HK-2 (cell line): ENCODE results near the gene PDHB.
A peak's percentile ranks its signal among the peaks of the same experiment; 100 is the strongest.
"Not testable (repeated sequence)": the region's sequence is repeated elsewhere in the genome, so short reads cannot be mapped to it uniquely, and the experiment has no call there.

Experiments used
- DNase-seq: peaks from one replicate; pipeline ENCODE4 v3.0.0-alpha.2; 2018; ENCODE audit not compliant: unreplicated experiment

The PDHB gene

GRCh38 chr3:58437276-58437675, 3.6 kb upstream of the PDHB start:
- not testable (repeated sequence) for DNase-seq

DNA sequence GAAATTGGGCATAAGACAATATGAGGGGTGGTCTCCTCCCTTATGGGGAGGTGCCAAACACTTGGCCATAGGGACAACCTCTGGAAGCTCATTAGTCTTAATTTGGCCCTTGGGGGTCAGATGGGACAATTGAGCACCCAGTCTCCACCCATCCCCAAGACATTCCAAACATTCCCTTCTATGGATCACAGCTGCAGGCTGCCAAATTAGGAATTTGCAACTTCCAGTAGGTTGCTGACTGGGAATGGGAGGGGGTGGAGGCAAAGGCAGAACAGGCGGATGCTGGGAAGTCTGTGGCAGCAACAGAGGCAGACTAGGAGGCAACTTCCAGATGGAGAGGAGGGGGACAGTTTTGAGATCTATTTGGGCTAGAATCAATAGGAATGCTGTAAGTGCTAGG, 1.4 kb upstream of the PDHB start:
- no peak for DNase-seq

DNA sequence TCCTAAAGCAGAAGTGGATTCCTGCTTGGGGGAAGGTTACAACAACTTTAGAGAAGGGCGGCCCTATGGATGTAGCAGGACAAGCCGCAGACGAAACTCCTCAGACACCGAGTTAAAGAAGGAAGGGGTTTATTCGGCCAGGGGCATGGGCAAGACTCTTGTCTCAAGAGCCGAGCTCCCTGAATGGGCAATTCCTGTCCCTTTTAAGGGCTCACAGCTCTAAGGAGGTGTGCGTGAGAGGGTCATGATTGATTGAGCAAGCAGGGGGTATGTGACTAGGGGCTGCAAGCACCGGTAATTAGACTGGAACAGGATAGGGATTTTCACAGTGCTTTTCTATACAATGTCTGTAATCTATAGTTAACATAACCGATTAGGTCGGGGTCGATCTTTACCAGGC, 879 bp upstream of the PDHB start:
- DNase-seq = no peak

- no peak for DNase-seq
Measured at GRCh38 chr3:58434168-58434504, 504 bp upstream of the PDHB start.

GRCh38 chr3:58432905-58433304, 727 bp downstream of the PDHB start:
- DNase-seq = no peak

DNA sequence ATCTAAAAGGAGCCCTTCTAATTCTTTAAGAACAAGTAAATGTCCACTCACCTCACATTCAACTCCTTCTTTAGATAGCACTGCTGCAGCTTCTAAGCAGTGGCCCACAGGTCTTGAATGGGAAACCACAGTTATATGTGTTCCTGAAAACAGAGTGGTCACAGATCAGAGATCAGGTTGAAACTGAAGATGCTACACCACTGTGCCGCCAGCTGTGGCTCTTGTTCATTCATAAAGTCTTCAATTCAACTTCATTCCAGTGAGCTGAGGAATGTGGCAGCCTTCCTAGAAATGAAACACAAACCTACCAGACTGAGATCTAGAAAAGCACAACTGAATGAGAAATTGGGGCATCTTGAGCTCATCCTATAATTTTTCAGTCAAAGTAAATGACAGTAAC, 4.0 kb downstream of the PDHB start:
- DNase-seq = no peak

- DNase-seq = no peak
Measured at GRCh38 chr3:58427661-58428361, 5.8 kb downstream of the PDHB start.

- no peak for DNase-seq
Measured at GRCh38 chr3:58425782-58426181, 7.8 kb downstream of the PDHB start.

- DNase-seq = no peak
Measured at GRCh38 chr3:58424613-58425012, 9.0 kb downstream of the PDHB start.

- DNase-seq = no peak
Measured at GRCh38 chr3:58422756-58423325, 10.8 kb downstream of the PDHB start.

- DNase-seq = no peak
Measured at GRCh38 chr3:58421004-58421403, 12.6 kb downstream of the PDHB start.

GRCh38 chr3:58419780-58420507, 13.7 kb downstream of the PDHB start:
- no peak for DNase-seq

DNA sequence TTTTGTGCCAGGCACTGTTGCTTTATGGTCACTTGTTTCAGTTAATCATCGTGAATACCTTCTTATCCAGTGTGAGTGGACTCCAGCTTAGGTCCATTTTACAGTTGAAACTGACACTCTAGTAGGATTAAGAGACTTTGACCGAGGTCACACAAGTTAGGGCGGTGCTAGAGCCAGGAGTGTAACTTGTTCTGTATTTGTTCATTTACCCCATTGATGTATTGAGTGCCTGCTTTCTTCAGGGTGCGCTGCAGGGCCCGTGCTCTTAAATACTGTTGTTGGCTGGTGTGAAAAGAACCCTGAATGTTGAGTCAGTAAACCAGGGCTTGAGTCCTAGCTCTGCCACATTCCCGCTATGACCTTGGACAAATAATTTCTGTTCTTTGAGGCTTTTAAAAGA, 15.4 kb downstream of the PDHB start:
- no peak for DNase-seq

GRCh38 chr3:58417075-58417474, 16.6 kb downstream of the PDHB start:
- no peak for DNase-seq

DNA sequence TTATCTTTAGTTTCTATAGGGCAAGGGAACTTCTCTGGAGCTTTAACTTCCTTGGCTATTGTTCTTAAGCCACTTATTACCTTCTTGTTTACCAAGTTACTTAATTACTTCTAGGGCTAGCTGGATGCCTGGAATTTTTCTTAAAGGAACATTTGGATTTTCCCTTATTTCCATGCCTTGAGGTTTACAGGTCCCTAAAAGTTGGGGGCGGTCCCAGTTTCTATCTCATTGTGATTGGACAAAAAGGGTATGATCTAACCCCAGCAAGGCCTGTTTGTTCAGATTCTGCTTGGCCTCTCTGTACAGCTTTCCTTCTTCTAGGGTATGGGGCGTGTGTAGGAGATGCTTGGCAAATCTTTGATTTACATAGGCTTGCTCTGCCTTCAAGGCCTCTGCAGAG, 17.4 kb downstream of the PDHB start:
- no peak for DNase-seq

DNA sequence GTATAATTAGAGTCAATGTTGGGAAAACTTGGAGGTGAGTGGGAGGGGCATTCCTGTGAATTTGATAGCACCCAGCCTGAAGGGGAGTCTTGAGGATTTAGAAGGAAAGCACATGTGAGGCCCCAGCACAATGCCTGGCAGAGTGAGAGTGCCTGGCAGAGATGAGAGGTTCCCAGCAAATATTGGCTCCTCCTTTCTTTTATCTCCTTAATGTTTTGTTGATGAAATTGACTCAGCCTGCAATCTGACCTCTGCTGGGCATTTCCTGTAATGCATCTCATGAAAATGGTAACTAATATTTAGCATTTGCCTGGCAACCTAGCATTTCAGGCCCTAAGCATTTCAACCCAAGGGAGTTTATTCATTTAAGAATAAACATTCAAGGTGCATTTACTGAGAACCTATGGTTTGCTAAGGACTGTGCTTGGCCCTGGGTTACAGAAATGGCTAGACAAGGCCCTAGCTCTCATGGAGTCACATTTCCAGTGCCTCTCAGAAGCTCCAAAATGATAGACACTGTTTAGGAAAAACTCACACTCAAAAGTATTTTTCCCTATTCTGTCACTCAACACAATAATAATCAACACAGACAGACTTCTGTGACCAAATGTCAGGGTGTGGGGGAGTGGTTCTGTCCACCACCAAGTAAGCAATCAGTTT, 19.0 kb downstream of the PDHB start:
- DNase-seq = peak; percentile 21

DNA sequence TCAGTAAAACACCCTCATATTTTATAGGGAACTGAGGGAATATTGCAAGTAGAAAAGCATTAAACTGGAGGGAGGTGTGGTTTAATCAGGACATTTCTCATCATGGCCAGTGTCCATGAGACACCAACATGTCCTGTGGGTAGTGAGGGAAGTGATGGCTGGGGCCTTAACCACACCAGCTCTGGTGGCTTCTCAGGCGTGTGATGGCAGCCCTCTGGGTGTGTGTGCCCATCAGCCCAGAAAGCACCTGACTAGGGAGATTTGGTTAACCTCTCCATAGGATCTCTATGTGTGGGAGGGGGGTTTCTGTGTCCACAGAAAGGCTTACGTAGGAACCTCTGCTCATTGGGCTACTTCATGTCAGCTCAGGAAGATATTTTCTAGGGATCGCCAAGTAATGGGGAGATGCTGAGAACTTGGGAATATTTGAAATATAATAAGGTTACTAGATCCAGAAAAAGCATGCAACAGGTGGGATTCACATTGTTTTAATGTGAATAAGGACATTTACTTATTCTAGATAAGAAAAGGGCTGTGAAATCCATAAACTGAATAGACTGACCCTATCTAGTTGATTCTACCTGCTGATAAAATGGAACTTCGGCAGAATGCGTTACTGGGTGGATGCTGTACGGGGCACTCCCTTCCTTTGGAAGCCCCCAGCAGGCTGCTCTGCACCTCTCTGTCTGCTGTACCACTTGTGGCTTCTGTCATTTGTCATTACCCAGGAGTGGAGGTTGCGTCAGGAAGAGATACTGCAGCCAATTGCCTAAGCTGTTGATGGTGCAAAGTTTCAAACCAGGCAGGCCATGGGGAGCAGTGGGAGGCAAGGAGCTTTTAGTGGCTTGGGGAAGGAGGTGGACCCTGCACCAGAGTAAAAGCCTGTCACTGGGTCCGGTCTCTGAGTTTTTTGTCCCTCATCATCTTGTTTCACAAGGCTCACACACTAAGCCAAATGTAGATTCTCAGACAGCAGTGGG, 21.5 kb downstream of the PDHB start:
- DNase-seq = no peak

DNA sequence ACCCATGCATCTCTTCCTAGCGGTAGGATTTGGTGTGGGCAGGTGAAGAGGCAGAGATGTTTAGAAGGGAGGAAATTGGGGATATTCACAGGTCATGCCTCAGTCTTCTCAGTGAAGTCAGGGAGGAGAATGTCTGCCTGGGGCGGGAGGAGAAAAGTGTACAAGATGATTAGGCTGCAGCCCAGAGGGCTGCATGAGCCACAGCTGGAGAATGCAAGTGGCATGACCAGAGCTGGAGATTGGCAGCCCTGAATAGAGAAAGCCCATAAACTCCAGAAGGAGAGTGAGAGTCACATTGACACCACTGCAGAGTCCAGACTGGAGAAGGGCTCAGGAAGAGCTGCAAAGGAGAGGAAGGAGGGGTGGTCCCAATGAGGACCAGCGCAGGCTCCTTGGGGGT, 22.6 kb downstream of the PDHB start:
- DNase-seq = no peak

DNA sequence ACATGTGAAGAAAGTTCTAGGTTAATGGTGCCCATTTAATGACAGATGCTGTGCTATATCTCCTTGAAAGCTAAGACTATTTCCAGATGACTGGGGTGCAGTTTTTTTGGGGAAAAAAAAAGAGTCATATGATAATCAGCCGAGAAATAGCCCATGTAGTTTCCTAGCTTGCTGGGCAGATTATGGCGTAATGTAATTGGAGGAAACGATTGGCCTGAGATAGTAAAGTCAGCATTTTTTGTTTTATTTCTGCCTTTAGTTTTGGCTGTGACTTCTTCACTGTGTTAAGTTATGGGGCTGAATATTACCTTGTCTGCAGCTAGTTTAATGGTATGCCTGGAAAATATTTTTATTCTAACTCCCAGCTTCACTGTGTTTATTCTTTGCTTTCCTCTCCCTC, 24.0 kb downstream of the PDHB start:
- DNase-seq = no peak

DNA sequence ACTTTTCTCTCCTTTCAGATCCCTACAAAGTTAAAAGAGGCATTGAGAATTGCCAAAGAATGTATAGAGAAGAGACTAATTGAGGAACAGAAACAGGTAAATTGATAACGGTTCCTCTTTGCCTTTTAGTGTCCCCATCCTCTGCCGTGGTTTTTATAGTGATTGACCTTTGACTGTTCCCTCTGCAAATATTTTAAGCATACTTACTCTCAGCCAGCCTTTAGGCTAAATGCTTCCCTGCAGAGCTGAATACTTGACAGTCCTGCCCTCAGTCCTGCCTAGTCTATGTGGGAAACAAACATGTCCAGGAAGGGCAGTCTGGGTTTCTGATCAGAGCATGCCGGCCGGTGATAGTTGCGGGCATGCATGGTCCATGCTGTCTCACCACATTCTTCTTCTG, 24.7 kb downstream of the PDHB start:
- no peak for DNase-seq

DNA sequence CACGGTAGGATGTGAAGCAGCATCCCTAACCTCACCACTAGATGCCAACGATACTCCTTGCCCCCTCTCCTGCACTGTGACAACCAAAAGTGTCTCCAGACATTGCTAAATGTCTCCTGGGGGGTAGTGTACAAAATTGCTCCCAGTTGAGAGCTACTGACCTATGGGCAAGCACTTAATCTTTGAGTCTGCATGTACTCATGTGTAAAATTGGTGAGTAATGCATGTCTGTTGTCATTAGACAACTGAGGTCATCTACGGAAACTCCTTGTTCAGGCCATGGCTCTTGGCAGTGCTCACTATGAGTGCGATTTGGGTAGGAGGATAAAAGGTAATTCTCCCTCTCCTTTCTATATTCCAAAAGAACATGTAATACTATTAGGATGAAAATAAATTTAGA, 29.2 kb downstream of the PDHB start:
- DNase-seq = peak; percentile 26
